Type B pancreatic cell (in vitro differentiated cells): Measurements from ENCODE around the gene SLC1A1. TPM values are rescaled to one million over a fixed set of nuclear protein-coding genes. Genes with fewer than 3 reads are reported as not detected.
A peak's percentile ranks its signal among the peaks of the same experiment; 100 is the strongest.

Experiments
- DNase-seq: peaks from one replicate; pipeline ENCODE4 v3.0.0; 2021; ENCODE audit warnings: mixed read lengths; ENCODE audit not compliant: unreplicated experiment; ENCODE audit errors: extremely low spot score
- H3K27ac Mint-ChIP-seq: 2 replicates; pipeline ENCODE4 v1.8.0; 2021; ENCODE audit warnings: mild to moderate bottlenecking, mixed read lengths
- H3K27me3 Mint-ChIP-seq: 2 replicates; pipeline ENCODE4 v1.8.0; 2021; ENCODE audit warnings: mixed read lengths
- H3K36me3 Mint-ChIP-seq: 2 replicates; pipeline ENCODE4 v1.8.0; 2021; ENCODE audit warnings: mixed read lengths
- H3K4me1 Mint-ChIP-seq: one replicate; pipeline ENCODE4 v1.8.0; 2021; ENCODE audit warnings: mixed read lengths; ENCODE audit not compliant: unreplicated experiment
- H3K4me3 Mint-ChIP-seq: 2 replicates; pipeline ENCODE4 v1.8.0; 2021; ENCODE audit warnings: mild to moderate bottlenecking, mixed read lengths
- H3K9me3 Mint-ChIP-seq: 2 replicates; pipeline ENCODE4 v1.8.0; 2021; ENCODE audit warnings: mixed read lengths
- total RNA-seq: library from RNA; stranded (reverse); gene quantifications from 2 replicates; pipeline ENCODE4 v1.2.1, GENCODE V29; 2021; ENCODE audit warnings: low replicate concordance
- TF ChIP-seq, protein P1 (sequence below): fragments of 200-600 bp; sonication (generic); conservative IDR thresholded peaks from 2 replicates; pipeline ENCODE4 v1.5.0; 2021; ENCODE audit warnings: antibody characterized with exemption, mild to moderate bottlenecking

Gene SLC1A1
- total RNA-seq, 1 donor from 2014 or later = 6.0 TPM

DNA sequence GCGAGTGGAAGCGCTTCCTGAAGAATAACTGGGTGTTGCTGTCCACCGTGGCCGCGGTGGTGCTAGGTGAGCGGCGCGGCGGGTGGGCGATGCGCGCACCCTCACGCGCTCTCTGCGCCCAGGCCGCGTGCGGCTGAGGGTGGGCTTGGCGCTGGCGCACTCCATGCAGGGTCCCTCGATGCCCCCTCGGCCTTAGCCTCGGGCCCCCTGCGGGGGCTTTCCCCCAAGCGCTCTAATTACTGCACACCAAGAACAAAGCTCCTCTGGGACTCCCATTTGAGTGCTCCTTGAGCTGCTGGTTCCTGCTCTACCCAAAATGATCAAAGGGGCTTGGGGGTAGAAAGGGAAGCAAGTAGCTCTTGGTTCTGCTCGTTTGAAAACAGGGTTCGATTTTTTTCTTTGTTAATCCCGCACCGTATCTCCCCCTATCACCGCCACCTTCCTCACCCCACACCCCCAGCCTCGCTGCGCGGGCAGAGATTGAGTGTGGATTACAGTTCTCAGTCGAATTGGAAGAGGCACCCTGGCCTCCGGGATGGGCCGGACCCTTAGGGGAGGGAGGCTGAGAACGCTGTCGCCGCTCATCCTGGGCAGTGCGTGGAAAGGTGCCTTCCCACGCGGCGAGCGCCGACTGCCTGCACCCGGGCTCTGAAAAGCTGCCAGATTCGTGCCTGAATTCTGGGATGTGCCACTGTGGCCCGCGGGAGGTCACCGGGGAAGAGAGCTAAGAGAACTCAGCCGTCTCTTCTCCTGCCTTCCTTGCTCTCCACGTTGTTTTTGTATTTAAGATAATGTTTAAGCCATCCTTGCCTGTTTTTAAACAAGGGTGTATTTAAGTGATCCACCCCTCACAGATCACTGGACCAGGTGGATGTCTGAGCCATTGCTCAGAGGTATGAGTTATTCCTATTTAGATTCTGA, 697 bp downstream of the SLC1A1 start:
- peak overlapping the region; percentile 94 for H3K4me3 Mint-ChIP-seq
- peaks cover 4% of the 10 kb centered on the region for H3K36me3 Mint-ChIP-seq
- H3K9me3 Mint-ChIP-seq = no peaks in the 10 kb centered on the region
- peak overlapping the region; percentile 75 for H3K27ac Mint-ChIP-seq
- peaks cover 8% of the 10 kb centered on the region for H3K4me1 Mint-ChIP-seq
- TF ChIP-seq, protein P1, sequence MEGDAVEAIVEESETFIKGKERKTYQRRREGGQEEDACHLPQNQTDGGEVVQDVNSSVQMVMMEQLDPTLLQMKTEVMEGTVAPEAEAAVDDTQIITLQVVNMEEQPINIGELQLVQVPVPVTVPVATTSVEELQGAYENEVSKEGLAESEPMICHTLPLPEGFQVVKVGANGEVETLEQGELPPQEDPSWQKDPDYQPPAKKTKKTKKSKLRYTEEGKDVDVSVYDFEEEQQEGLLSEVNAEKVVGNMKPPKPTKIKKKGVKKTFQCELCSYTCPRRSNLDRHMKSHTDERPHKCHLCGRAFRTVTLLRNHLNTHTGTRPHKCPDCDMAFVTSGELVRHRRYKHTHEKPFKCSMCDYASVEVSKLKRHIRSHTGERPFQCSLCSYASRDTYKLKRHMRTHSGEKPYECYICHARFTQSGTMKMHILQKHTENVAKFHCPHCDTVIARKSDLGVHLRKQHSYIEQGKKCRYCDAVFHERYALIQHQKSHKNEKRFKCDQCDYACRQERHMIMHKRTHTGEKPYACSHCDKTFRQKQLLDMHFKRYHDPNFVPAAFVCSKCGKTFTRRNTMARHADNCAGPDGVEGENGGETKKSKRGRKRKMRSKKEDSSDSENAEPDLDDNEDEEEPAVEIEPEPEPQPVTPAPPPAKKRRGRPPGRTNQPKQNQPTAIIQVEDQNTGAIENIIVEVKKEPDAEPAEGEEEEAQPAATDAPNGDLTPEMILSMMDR = no peak
- DNase-seq = no peak
- peaks cover 54% of the 10 kb centered on the region for H3K27me3 Mint-ChIP-seq

DNA sequence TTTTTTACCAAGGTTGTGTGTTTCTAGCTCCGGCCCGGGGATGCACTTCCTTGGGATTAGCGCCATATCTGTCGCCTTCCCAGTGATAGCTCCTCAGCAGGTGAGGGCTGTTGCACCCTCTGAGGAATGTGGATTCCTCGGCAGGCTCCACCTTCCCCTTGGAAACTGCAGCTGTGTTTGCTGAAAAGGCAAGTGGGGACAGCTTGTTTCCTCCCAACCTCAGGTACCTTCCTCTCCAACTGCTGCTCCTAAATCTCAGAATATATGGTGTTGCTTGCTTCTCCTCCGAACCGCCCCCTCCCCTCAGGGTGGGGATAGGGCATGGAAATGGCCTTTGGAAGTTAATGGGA, 1.3 kb downstream of the SLC1A1 start:
- no peak for DNase-seq
- H3K27ac Mint-ChIP-seq = peak overlapping the region; percentile 75

DNA sequence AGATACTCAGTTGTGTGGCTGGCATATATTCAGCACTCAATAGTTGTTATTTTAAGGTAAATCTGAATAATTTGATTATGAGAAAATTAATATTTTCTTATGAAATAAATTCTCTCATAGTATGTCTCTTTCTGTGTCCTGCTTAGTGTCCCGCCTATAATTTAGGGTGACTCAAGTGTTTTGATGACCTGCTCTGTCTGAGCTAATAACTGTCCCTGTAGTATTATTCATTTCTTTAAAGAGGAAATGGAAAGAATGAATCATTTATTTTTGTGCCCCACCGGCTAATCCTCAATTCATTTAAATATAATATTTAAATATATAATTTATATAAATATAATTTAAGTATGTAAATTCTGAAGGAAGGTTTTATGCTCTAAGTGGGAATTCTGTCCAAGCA, 4.1 kb downstream of the SLC1A1 start:
- peaks cover 4% of the 10 kb centered on the region for H3K36me3 Mint-ChIP-seq
- no peaks in the 10 kb centered on the region for H3K9me3 Mint-ChIP-seq
- TF ChIP-seq, protein P1 = no peak
- H3K27me3 Mint-ChIP-seq = peaks cover 40% of the 10 kb centered on the region
- H3K27ac Mint-ChIP-seq = no peak overlapping the region
- peaks cover 14% of the 10 kb centered on the region for H3K4me1 Mint-ChIP-seq
- no peak overlapping the region for H3K4me3 Mint-ChIP-seq
- no peak for DNase-seq

More for the DNA sequence above, 1.3 kb downstream of the SLC1A1 start:
- Mint-ChIP-seq H3K4me3 (peak overlapping the region; percentile 94), H3K36me3 (peaks cover 4% of the 10 kb centered on the region), H3K27me3 (peaks cover 51% of the 10 kb centered on the region), H3K4me1 (peaks cover 10% of the 10 kb centered on the region), H3K9me3 (no peaks in the 10 kb centered on the region)
- TF ChIP-seq, protein P1 = no peak

DNA sequence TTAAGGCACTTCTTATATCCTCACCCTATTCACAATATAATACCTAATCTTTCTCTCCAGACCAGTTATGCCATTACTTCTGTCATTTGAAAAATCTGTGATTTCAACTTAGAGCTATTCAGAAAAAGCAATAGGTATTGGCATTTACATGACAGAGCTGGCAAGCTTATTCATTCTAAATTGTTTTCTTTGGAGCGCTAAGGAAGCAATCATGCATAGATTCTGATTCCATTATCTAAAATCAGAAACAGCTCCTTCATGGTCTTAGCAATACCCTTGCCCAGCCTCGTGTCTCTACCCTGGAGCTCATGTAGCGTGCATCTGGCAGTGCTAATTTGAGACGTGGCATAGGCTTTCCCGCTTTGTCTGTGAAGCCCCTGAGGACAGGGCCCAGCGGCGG, 4.5 kb downstream of the SLC1A1 start:
- TF ChIP-seq, protein P1 = no peak
- H3K4me1 Mint-ChIP-seq = peaks cover 14% of the 10 kb centered on the region
- H3K36me3 Mint-ChIP-seq = peaks cover 4% of the 10 kb centered on the region
- H3K9me3 Mint-ChIP-seq = no peaks in the 10 kb centered on the region
- no peak overlapping the region for H3K4me3 Mint-ChIP-seq
- DNase-seq = no peak
- no peak overlapping the region for H3K27ac Mint-ChIP-seq
- H3K27me3 Mint-ChIP-seq = peaks cover 36% of the 10 kb centered on the region

DNA sequence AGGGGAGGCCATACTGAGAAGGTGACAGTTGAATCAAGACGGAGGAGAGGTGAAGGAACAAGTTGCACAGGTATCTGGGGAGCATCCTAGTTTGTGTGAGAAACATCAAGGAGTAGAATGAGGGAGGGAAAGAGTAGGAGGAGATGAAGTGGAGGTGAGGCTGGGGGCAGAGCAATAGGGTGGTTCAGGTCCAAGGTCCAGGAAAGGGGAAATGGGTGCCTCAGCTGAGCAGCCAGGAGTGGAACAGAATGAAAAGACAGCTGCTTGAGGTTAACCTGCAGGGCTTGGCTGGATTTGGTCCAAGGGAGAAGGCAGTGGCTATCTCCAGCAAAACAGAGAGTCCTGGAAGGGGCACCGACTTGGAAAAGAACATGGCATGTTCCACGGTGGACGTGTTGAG, 5.3 kb downstream of the SLC1A1 start:
- Mint-ChIP-seq H3K4me1 (peaks cover 14% of the 10 kb centered on the region), H3K27me3 (peaks cover 33% of the 10 kb centered on the region), H3K4me3 (no peak overlapping the region), H3K36me3 (peaks cover 4% of the 10 kb centered on the region), H3K9me3 (no peaks in the 10 kb centered on the region), H3K27ac (peak overlapping the region; percentile 40)
- TF ChIP-seq, protein P1 = no peak
- DNase-seq = no peak
